NCI-H2227 (cell line): Measurements from ENCODE around the gene MYO7B.

Experiments
- DNase-seq: peaks from one replicate; lab custom pipeline; 2025; ENCODE audit not compliant: unreplicated experiment; lab: John Stamatoyannopoulos, UW

MYO7B gene

DNA sequence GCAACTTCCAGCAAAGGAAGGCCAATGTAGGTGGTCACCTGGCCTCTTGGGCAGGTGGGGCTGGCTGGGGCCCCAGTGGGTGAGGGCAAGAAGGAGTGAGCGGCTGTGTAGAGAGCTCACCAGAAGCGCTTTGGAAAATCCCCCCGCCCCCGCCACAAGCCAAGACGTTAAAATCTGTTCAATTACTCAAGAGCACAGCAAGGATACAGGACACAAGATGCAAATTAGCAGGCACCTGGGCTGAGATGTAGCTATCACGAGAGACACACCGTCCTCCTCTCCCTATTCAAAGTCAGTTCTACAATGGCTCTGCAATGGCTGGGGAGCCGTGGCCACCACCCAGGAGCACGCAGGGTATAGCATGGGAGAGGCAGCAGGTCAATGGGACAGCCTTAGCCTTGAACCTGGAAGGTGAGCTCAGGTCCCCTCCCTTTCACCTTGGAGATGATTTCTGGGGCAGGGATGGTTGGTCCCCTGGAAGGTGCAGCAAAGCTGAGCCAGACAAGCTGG, 72.0 kb downstream of the MYO7B start:
- DNase-seq: no peak

DNA sequence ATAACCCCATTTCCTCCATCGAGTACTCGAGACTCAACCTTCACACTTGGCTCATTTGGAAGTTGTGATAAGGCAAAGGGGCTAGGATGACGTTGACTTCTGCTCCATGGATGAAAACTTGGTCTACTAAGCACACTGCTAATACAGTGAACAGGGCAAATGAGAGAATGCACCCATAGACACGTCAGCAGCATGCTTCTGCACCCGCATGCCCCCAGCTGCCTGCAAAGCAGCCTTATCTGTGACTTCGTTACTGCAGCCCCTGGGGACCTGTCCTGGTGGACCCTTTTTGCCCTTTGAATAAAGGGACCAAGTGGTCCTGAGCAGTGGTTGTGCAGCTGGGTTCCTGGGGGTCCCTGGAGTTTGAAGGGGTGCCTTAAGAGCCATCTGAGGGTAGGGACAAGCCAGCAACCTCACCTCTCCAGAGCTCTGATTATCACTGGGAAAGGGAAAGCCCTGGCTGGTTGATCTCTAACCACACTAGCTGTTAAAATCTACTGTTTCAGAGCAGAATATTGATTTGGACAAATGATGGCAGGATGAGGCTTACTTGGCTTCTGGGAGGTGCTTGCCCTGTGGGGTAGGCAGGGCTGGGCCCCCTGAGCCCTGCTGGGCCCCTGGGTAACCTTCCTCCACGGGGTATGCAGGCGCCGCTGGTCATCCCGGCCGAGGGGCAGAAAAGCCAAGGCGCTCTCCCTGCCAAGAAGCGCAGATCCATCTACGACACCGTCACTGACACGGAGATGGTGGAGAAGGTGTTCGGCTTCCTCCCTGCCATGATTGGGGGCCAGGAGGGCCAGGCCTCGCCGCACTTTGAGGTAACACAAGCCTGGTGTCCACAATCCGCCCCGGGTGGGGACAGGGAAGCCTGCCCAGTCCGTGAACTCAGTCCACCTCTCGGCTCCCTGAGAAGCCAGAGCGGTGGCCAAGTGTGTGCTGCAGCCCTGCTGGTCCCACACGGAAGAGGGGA, 72.9 kb downstream of the MYO7B start:
- no peak for DNase-seq

DNA sequence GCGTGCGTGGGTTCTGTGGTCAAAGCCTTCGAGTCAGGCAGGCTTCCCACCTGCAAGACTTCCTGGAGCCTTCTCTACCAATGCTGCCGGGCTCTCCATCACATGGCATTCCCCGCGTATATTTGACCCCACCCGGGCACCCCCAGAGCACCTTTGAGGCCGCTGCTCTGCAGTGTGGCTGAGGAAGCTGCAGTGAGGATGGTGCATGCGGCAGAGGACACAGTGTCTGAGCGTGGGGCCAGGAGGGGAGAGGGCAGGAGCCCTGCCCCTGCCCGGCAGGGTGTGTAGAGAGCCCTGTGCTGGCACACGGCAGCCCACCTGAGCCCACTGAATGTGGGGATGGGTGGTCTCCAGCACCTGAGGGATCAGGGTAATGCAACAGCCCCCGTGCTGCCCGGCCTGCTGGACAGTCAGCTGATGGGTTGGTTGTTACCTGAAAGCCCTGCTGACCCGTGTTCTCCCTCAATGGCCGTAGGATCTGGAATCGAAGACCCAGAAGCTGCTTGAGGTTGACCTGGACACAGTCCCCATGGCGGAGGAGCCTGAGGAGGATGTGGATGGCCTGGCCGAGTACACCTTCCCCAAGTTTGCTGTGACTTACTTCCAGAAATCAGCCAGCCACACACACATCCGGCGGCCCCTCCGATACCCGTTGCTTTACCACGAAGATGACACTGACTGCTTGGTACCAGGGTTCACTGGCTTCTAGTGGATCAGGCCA, 73.7 kb downstream of the MYO7B start:
- no peak for DNase-seq

DNA sequence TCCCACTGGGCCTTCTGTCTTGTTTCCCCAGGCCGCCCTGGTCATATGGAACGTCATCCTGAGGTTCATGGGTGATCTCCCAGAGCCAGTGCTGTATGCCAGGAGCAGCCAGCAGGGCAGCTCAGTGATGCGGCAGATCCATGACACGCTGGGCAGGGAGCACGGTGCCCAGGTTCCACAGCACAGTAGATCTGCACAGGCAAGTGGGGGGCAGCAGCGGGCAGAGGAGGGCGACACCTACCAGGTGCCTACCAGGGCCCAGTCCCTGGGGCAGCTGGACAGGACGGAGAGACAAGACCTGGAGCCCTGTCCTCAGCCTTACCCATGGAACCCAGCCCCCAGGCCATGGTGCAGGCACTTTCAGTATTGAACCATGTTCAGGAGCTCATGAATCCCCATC, 74.3 kb downstream of the MYO7B start:
- DNase-seq: no peak

DNA sequence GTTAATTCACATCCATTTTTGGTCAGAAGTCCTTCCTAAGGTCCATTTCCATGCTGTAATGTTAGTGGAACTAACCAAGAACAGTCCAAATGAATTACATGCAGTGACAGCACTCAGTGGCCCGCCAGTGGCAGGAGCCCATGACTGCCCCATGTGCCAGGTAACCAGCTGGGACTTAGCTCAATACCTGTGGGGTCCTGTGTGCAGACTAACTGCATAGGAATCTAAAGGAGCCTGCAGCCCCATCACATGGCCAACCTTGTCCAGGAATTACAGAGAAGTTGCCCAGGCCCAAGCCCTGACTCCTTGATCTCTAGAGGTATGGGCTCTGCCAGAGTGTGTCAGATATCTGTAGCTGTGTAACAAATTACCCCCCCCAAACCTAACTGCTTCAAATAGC, 75.1 kb downstream of the MYO7B start:
- DNase-seq: no peak

DNA sequence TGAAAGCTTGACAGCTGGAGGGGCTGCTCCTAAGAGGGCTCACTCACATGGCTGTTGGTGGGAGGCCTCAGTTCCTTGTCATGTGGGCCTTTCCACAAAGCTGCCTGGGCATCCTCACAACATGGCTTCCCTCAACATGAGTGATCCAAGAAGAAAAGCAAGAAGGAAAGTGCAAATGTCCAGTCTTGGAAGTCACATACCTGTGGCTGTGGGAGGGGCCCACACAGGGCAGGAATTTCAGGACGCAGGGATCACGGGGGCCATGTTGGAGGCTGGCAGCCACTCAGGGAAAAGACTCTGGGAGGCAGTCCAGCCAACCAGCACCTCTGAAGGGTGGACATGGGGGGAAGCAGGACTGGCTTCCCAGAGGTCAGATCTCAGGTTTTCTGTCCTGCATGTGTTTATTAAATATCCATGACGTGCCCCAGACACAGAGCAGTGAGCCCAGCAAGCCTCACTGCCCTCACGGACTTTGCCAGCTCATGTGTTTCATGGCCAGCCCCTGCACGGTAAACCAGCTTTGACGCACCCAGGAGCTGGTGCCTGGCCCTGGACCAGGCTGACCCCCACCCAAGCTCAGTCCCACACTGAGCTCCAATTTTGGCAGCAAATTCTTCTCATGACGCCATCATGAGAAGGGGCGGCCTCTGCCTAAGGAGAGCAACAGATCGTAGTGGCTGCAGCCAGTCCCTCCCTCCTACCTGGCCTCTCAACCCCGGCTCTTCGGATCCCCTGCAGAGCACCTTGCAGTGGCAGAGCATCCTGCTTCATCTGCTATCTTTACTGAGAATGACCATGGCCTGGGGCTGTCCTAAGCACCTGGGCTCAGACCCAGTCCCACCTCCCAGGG, 75.8 kb downstream of the MYO7B start:
- DNase-seq: no peak

DNA sequence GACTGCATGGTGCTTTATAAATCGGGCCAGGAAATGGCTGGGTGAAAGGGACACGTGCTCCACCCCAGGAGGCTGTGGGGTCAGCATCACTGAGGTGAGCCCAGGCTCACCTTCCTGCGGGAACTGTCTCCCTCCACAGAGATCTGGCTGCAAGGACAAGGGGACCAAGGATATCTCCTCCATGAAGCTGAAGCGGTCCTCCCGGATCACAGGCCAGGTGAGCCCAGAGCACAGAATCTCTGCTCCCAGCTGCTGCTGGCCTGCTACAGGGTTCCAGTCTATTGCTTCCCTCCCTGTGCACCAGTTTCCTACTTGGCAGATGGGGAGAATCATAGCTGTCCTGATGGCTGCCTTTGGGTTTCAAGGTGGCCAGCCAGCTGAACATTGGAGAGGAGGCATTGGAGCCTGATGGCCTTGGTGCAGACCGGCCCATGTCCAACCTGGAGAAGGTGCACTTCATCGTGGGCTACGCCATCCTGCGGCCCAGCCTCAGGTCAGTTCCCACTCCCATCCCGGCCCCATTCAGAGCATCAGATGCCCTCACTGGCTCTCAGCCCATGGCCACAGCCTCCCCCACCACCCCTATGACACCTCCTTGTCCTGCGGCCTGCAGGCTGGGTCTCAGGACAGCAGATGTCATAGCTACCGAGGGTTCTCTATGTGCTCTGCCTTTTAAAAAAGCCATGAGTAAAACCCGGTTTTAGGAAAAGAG, 76.8 kb downstream of the MYO7B start:
- no peak for DNase-seq

DNA sequence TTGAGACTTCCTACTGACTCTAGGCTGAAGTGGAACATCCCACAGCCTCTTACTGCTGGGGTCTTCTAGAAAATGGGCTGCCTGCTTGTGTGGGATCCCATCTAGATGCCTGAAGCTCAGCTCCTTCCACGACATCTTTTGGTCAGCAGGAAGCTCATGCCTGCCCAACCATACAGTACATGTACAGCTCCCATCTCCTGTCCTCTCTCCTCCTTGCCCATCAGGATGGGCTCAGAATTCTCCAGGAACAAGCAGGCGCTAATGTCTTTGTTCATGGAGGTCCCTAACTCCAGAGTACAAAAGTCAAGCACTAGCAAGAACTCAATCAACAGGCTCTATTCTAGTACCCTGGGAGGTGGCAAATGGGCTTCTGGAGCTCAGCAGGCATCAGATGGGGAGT, 78.8 kb downstream of the MYO7B start:
- no peak for DNase-seq

DNA sequence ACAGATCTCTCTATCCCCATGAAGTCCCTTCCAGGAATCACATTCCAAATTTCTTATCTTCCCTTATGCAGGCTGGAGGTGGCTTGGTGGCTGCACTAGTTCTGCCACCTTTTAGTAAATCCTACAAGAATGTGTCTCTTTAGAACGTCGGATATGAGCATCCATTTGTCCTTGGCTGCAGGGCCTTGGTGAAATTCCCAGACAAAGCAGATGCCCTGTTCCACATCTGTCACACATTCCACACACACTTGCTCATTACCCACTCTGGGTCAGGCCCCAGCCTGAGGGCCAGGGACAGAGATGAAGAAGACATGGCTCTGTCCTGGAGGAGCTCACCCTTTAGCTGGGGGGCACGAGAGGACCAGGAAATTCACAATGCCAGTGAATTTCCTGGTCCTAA, 79.2 kb downstream of the MYO7B start:
- DNase-seq: no peak

DNA sequence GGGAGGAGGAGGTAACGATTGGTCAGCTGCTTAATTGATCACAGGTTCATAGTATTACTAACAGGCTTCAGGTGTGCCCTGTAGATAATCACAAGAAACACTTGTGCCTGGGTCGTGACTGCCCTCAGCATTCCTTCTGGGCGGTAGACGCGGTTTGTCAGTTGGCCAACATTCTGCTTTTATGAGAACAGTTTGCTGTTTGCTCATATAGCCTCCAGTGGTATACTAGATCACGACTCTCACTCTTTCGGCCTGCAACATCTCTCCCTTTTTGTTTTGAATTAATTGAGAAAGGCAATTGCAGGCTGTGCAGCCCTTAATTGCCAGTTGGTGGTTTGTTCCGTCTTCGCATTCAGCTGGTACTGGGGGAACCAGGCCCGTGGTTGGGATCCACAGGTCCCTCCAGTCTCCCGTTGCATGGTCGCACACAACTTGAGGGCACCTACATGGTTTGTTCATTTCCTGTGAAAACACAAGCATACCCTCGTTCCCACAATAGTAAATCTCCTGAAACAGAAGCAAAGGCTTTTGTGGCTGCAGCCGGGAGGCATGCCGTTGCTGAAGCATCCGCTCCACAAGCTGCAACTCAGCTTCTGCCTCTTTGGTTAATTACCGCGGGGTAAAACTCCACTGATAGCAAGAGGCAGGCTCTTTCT, 80.2 kb downstream of the MYO7B start:
- DNase-seq: no peak

DNA sequence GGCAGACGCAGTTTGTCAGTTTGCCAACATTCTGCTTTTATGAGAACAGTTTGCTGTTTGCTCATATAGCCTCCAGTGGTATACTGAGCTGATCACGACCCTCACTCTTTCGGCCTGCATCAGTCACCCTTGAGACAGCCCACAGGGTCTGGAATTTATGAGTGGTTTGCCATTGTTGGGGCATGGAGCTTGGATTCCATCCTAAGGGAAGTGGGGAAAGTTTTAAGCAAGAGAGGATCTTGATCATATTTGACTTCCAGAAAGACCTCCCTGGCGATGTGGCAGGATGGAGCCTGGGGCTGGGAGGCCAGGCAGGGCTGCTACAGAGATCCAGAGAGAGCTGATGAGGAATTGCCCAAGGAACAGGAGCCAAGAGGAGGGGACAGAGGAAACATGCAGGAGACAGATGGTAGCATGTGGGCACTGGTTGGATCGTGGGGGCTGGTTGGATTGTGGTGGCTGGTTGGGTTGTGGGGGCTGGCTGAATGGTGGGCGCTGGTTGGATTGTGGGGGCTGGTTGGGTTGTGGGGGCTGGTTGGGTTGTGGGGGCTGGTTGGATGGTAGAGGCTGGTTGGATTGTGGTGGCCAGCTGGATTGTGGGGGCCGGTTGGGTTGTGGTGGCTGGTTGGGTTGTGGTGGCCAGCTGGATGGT, 83.2 kb downstream of the MYO7B start:
- no peak for DNase-seq

DNA sequence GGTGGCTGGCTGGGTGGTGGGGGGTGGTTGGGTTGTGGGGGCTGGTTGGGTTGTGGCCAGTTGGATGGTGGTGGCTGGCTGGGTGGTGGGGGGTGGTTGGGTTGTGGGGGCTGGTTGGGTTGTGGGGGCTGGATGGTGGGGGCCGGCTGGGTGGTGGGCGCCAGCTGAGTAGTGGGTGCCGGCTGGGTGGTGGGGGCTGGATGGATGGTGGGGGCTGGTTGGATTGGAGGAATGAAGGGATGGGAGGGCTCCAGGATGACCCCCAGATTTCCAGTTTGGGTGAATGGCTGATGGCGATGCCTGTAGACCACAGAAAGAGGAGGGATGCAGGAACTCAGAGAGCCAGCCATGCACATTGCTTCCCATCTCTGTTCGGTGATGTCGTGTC, 83.7 kb downstream of the MYO7B start:
- DNase-seq: no peak

DNA sequence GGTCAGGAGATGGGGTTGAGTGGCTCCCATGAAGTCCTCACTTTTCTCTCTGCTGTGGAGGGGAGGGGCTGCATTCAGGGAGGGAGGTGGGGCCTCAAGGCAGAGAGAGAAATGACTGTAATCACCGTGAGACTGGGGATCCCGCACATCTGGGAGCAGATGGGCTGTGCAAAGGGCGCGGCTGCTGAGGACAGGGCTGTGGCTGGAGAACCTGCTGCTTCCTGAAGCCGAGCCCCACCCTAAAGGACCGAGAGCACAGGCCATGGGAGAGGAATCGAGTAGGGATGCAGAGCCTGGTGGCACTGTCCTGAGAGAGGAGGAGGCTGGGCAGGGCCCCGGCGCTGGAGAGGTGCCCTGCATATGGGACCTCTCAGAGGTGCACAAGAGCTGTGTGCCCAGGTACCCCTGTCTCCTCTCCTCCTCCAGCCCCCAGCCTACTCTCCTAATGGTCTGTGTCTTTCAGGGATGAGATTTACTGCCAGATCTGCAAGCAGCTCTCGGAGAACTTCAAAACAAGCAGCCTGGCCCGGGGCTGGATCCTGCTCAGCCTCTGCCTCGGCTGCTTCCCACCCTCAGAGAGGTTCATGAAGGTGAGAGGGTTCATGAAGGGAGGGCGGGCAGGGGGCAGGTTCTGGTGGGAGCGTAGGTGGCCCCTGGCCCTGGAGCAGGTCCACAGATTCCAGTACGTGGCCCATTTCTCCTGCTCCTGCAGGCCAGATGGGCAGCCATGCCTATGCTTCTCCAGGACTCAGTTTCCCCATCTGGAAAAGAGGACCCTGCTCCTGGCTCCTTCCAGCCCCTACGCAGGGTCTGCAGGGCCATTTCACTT, 84.6 kb downstream of the MYO7B start:
- peak; percentile 20 for DNase-seq

DNA sequence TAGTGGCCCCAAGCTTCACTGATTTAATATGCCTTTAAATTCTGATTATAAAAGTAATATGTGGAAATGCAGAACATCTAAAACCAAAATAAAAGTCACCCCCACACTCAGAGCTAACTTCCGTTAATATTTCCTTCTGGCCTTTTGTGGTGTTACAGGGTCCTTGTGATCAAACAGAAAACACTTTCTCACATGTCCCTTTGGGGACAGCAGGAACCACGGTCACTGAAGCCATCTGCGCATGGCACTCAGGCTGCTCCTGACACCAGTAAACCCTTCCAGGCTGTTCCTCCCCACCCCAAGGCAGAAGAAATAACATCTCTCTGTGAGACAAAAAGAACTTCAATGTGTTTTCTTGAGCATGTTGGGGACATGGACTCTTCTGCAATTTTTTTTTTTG, 85.4 kb downstream of the MYO7B start:
- DNase-seq: no peak

DNA sequence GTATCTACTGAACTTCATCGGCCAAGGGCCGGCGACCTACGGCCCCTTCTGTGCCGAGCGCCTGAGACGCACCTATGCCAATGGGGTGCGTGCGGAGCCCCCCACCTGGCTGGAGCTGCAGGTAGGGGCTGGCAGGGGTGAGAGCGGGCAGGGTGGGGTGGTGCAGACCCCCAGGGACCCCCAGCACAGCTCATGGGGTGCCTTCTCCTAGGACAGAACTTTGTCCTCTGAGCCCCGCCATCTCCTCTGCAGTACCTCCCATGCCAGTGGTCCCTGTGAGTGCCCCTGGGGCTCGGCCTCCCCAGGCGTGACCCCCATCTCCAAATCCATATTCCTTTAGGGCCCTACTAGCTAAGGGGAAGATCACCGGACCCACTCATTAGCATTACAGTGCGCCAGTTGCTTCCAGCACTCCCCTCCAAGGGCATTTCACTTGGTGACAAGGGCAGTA, 86.5 kb downstream of the MYO7B start:
- no peak for DNase-seq

DNA sequence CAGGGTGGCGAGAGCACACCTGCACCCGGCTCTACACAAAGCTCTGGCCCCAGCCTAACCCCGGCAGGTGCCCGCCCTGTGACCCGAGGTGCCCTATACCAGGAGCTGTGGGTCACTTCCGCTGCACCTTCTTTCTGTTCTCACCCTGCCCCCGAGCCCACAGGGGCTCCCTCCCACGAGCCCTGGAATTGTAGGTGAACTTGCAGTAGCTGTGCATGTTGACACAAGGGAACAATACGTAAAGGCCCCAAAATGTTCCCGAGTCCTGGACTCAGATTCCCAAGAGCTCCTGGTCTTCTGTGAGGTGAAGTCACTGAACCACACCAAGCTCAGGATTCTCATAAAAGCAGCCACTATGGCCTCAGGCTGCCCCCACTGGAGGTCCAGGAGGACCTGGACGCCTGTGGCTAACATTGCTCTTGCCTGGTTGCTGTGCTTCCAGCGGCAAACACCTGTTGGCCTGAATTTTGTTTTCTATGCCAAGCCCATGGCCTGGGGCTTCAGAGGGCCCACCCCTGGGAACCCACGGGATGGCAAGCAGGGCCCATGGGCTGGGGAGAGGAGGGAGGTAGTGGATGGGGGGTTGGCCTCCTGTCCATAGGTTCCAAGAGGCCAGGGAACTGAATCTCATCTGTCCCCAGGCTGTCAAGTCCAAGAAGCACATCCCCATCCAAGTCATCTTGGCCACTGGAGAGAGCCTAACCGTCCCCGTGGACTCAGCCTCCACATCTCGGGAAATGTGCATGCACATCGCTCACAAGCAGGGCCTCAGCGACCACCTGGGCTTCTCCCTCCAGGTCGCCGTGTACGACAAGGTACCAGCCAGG, 87.3 kb downstream of the MYO7B start:
- no peak for DNase-seq

DNA sequence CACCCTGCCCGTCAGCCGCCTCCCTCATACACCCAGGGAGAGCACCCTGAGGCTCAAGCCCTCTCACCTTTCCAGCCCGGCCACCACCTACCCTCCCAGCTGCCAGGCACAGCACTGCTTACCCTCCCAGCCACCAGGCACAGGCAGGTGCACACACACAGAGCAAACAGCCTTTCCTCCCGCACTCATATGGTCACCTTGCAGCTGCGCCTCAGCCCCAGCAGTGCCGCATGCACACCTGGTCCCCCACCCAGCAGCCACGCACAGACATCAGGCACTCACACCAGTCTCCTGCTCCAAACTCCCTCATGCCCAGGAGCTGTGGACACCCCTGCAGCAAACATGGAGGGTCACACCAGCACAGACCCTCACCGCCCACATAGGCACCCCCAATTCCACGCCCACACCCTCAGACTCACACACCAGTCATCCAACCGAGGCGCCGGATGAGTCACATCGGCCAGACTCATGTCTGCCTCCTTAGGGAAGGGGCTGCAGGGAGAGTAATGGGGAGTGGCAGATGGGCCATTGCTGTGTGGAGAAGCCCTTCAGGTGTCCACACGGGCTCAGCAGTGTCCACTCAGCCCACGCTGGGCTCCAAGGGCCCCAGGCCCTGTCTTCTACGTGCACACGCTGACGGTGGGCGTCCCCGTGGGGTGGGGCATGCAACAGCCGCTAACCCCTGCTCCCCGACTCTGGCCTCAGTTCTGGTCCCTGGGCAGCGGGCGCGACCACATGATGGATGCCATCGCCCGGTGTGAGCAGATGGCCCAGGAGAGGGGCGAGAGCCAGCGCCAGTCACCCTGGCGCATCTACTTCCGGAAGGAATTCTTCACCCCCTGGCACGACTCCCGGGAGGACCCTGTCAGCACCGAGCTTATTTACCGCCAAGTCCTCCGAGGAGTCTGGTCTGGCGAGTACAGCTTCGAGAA, 88.2 kb downstream of the MYO7B start:
- no peak for DNase-seq
